Measurements from ENCODE around the gene PTCD1.
A peak's percentile ranks its signal among the peaks of the same experiment; 100 is the strongest.

The PTCD1 gene

DNA sequence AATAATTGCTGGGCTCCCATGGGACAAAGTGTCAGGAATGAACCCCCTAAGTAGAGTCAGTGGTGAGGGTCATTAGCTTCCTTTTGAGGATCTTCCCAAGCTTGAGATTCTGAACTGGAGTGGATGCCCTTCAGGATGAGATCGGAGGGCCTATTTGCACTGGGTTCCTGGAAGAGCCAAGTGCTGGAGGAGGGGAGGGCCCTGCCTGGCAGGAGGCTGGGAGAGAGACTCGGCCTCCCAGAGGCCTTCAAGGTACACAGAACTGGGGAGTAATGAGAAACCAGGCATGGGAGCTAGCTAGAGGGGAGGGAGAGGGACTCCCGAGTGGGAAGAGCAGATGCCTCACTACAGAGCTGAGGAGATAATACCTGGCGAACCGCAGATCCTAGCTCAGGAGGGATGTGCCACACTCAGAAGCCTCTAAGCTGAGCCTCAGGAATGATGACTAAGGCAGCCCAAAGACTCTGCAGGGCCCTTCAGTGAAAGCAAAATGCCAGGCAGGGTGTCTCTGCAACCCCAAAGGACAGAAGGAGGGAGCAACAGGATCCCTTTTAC, 39.6 kb downstream of the PTCD1 start:
- no peak overlapping the region for H3K27ac ChIP-seq
- TF ChIP-seq CTCF (conservative IDR thresholded peaks at IDR 0.05) (no peak), ZFX (IDR thresholded peaks at IDR 0.05) (no peak)

DNA sequence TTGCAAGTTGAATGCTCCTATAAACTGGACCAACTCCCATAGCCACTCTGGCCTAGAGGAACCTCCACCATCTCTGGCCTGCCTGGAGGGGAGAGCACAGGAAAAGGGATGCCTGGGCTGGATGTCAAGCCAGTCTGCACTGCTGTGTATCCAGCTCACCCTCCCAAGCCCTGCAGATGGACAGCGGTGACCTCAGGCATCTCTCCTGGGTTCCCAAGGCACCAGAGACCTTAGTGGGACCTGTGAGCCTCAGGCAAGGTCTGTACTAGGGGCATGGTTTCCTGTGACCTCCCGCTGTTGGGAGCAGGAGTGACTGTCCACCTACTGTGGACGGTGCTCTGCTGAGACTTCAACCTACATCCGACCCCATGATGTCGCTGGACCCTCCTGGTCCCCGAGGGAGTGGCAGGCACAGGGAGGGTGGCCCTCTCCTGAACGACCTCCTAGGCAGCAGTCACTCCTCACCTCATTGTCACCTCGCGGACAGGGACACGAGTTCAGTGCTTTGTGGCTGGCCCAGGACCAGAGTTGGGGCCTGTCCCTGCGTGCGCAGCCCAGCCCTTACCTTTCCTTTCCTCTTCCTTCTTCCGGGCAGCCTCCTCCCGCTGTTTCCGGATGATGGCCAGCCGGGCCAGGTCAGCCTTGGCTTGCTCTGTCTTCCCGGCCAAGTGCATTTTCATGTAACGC, 41.2 kb downstream of the PTCD1 start:
- TF ChIP-seq ZFX (IDR thresholded peaks at IDR 0.05): no peak
- H3K27ac ChIP-seq: no peak overlapping the region

DNA sequence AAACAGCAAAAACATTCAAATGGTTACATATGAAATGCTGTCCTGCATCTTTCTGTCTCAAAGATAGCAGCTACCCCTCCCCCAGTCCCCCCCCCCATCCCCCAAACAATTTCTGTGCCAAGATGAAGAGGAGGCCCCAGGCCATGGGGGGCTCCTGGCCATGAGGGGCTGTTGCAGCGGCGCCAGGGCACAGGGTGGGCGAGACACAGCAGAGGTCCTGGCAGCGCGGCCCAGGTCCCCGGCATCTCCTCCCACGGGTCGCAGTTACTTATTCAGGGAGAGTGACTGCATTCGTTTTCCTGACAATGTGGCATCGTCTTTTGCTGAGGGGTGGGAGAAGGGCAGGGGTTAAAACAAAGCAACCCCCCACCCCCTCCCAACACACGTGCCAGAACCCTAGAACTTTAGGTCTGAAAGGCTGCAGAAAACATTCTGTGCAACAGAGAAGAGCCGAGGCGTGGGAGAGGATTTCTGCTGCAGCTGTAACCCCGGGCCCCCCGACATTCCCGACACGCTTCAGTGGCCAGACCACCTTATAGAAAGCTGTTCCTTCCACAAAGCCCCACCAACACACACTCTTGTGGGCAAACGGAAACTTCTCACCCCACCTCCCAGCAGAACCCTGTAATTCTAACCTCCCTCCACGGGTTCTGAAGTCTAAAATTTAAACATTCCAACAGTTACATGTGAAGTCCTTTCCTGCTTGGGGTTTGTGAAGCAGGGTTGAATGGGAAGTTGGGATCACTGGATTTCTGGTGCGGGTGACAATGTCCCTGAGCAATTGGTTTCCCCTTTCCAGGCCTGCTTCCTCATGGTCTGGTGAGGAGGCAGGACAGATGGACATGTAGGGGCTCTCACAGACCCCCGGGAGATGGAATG, 41.9 kb downstream of the PTCD1 start:
- no peak for TF ChIP-seq CTCF (conservative IDR thresholded peaks at IDR 0.05)
- TF ChIP-seq ZFX (IDR thresholded peaks at IDR 0.05): no peak
- H3K27ac ChIP-seq: no peak overlapping the region

GRCh38 chr7:99395616-99396327, 42.8 kb downstream of the PTCD1 start:
- no peak overlapping the region for H3K27ac ChIP-seq
- no peak for TF ChIP-seq CTCF (conservative IDR thresholded peaks at IDR 0.05)
- no peak for TF ChIP-seq ZFX (IDR thresholded peaks at IDR 0.05)

DNA sequence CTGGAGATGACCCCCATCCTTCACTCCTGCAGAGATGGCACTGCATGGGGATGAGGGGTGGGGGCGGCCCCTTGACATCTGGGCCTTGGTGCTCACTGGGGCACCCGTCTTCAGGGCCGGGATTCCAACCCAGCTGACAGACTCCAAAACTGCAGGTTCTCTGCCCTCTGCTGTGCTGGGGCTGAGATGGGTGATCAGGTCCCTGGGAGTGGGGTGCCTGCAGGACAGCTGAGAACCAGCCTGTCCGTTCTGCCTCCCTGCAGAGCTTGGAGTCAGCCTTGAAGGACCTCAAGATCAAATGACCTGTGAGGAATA, 44.5 kb downstream of the PTCD1 start:
- H3K27ac ChIP-seq: peak overlapping the region; percentile 74
- TF ChIP-seq ZFX (IDR thresholded peaks at IDR 0.05) (no peak), CTCF (conservative IDR thresholded peaks at IDR 0.05) (no peak)

DNA sequence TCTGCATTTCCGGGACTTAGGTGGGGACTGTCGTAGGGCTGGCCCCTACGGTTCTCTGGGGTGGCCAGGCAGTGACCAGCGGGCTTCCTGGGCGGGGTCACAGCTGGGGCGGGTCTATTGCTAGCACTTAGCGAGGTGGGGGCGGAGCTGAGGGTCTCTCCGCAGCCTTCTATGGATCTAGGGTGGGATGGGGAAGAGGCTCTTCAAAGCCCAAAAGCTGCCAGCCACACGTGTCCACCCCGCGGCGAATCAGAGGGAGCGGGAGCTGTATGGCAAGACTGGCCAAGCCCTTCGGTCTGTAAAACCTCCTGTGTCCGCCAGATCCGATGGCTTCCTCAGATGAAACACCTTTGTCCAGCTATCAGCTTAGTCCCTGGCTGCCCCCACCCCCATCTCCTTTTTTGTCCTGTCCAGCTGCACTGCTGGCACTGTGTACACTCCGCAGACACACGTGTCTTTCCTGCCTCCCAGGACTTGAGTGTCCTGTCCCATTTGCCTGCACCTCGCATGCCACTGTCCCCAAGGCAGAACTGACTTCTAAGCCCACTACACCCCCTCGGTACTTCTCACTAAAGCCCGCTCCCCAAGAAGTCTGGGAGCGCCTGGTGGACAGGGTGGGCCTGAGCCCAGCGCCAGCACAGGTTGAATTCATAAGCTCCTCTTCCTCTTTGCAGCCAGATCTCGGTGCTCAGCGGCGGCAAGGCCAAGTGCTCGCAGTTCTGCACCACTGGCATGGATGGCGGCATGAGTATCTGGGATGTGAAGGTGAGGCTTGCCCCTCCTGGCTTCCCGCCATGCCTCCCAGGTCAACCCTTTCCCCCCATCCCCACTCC, 45.0 kb downstream of the PTCD1 start:
- TF ChIP-seq CTCF (conservative IDR thresholded peaks at IDR 0.05): no peak
- no peak for TF ChIP-seq ZFX (IDR thresholded peaks at IDR 0.05)
- H3K27ac ChIP-seq: peak overlapping the region; percentile 74

Measured in C4-2B (cell line).